GM13976 (cell line): Measurements from ENCODE around the gene HYCC1.
"Not testable (repeated sequence)": the region's sequence is repeated elsewhere in the genome, so short reads cannot be mapped to it uniquely, and the experiment has no call there.

Experiments used
- DNase-seq: peaks from one replicate; pipeline ENCODE4 v3.0.0; 2012; ENCODE audit warnings: low spot score
- CTCF ChIP-seq: IDR thresholded peaks from 2 replicates; pipeline ENCODE4 v1.5.1; 2012; ENCODE audit warnings: borderline replicate concordance, mild to moderate bottlenecking; ENCODE audit not compliant: insufficient read depth; ENCODE audit errors: extremely low read depth, missing control alignments, control extremely low read depth
- in situ Hi-C: fragments of 300-500 bp; cut with MboI; formaldehyde crosslinking; loops from one replicate; pipeline ENCODE4 v1.12.0; 2022; ENCODE audit warnings: low sequenced_read_pairs, mixed read lengths, inconsistent platforms; ENCODE audit not compliant: unreplicated experiment

HYCC1 gene

GRCh38 chr7:23044581-23044980 is 30.7 kb upstream of the HYCC1 start:
- DNase-seq, result no peak
- in situ Hi-C loops, result no loop called here
- no peak for TF ChIP-seq CTCF

- in situ Hi-C loops, result no loop called here
- TF ChIP-seq CTCF, result no peak
- DNase-seq, result no peak
Observed at GRCh38 chr7:23043441-23043840, 29.5 kb upstream of the HYCC1 start.

GRCh38 chr7:23039674-23040073 is 25.7 kb upstream of the HYCC1 start:
- in situ Hi-C loops, DNase-seq: not testable (repeated sequence)

GRCh38 chr7:23035542-23036371 is 21.8 kb upstream of the HYCC1 start:
- in situ Hi-C loops, DNase-seq: not testable (repeated sequence)

- in situ Hi-C loops, result no loop called here
- TF ChIP-seq CTCF, result no peak
Observed at GRCh38 chr7:23027261-23027660, 13.3 kb upstream of the HYCC1 start.

GRCh38 chr7:23026164-23026563 is 12.2 kb upstream of the HYCC1 start:
- in situ Hi-C loops, result no loop called here
- no peak for TF ChIP-seq CTCF
- no peak for DNase-seq

More at GRCh38 chr7:23027261-23027660, 13.3 kb upstream of the HYCC1 start:
- no peak for DNase-seq

- no peak for DNase-seq
- in situ Hi-C loops, result no loop called here
- no peak for TF ChIP-seq CTCF
Observed at GRCh38 chr7:23024454-23024853, 10.5 kb upstream of the HYCC1 start.

- in situ Hi-C loops, result no loop called here
- no peak for DNase-seq
- TF ChIP-seq CTCF, result no peak
Observed at GRCh38 chr7:23022851-23023250, 8.9 kb upstream of the HYCC1 start.
